ENCODE data around the gene N4BP2L2. TPM values are rescaled to one million over a fixed set of nuclear protein-coding genes. Genes with fewer than 3 reads are reported as not detected.
A peak's percentile ranks its signal among the peaks of the same experiment; 100 is the strongest.

Gene N4BP2L2
- total RNA-seq, 3 donors from 2014 or later, result 130 to 341 (median 250) TPM

- Histone ChIP-seq H3K4me3 (no peak overlapping the region), H3K9me3 (no peaks in the 10 kb centered on the region), H3K36me3 (no peaks in the 10 kb centered on the region), H3K27ac (no peak overlapping the region), H3K4me1 (no peaks in the 10 kb centered on the region), H3K27me3 (no peaks in the 10 kb centered on the region)
- no peak for TF ChIP-seq CTCF (IDR thresholded peaks at IDR 0.05)
- TF ChIP-seq POLR2AphosphoS5 (IDR thresholded peaks at IDR 0.05), result no peak
- no peak for TF ChIP-seq POLR2A (IDR thresholded peaks at IDR 0.05)
- intact Hi-C loops (cut with DNase I; ENCODE audit: low total_unique reads), result no loop called here
- no peak for DNase-seq (ENCODE audit: low spot score in 2 of 2)
Measured at GRCh38 chr13:32542221-32542620, 3.6 kb upstream of the N4BP2L2 start.

DNA sequence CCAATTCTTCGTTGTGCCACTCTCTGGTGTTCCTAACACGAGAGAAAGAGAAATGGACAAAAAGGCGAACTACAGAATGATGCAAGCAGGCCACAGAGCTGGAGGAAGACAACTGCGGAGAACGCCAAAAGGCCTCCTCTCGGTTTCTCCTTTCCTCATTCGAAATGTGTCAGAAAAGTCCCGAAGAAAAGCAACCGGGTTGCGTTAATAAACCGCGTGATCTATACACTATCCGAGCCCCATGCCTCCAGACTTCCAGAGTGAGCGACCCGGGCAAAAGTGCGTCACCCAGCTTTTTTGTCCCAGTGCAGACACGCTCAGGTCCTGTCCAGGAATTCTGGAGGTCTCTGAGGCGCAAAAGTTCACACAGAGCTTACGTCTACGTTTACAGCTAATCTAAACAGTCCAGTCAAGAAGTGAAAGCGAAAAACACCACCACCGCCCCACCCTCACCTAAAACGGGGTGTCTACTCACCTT is 413 bp downstream of the N4BP2L2 start:
- no peaks in the 10 kb centered on the region for H3K9me3 ChIP-seq
- intact Hi-C loops (cut with DNase I; ENCODE audit: low total_unique reads), result no loop called here
- H3K27me3 ChIP-seq, result no peaks in the 10 kb centered on the region
- peak; percentile 26 to 53 for DNase-seq (ENCODE audit: low spot score in 2 of 2)
- H3K36me3 ChIP-seq, result no peaks in the 10 kb centered on the region
- peak overlapping the region; percentile 83 to 89 (median 83) for H3K4me3 ChIP-seq
- TF ChIP-seq POLR2A (IDR thresholded peaks at IDR 0.05), result no peak
- no peak for TF ChIP-seq CTCF (IDR thresholded peaks at IDR 0.05)
- no peak for TF ChIP-seq POLR2AphosphoS5 (IDR thresholded peaks at IDR 0.05)
- H3K4me1 ChIP-seq, result no peaks in the 10 kb centered on the region
- H3K27ac ChIP-seq, result peak overlapping the region; percentile 95 to 99

DNA sequence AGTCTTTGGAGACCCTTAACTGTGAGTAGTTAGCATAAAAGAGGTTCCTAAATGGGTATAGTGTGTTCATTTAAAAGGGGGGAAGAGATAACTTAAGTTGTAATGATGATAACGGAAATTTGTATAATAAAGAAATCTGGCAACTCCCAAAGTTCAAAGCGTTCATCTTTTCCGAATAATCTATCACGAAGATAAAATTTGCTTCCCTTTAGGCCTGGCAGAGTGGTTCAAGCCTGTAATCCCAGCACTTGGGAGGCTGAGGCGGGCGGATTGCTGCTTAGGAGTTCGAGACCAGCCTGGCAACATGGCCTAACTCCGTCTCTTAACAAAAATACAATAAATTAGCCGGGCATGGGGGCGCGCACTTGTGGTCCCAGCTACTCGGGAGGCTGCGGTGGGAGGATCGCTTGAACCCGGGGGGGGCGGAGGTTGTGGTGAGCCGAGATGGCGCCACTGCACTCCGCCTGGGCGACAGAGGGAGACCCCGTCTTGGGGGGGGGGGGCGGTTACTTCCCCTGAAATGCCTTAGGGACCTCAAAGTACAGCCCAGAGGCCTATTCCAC is 934 bp downstream of the N4BP2L2 start:
- TF ChIP-seq POLR2AphosphoS5 (IDR thresholded peaks at IDR 0.05) (no peak), CTCF (IDR thresholded peaks at IDR 0.05) (no peak), POLR2A (IDR thresholded peaks at IDR 0.05) (no peak)
- Histone ChIP-seq H3K9me3 (no peaks in the 10 kb centered on the region), H3K36me3 (no peaks in the 10 kb centered on the region), H3K27ac (peak overlapping the region; percentile 95 to 99), H3K4me3 (peak overlapping the region; percentile 83 to 89 (median 83)), H3K27me3 (no peaks in the 10 kb centered on the region), H3K4me1 (no peaks in the 10 kb centered on the region)
- peak in 1 of 2 donors; percentile 30 for DNase-seq (ENCODE audit: low spot score in 2 of 2)
- intact Hi-C loops (cut with DNase I; ENCODE audit: low total_unique reads), result no loop called here

- no peak for DNase-seq (ENCODE audit: low spot score in 2 of 2)
- intact Hi-C loops (cut with DNase I; ENCODE audit: low total_unique reads), result no loop called here
- TF ChIP-seq CTCF (IDR thresholded peaks at IDR 0.05), result no peak
- no peak for TF ChIP-seq POLR2A (IDR thresholded peaks at IDR 0.05)
- no peak for TF ChIP-seq POLR2AphosphoS5 (IDR thresholded peaks at IDR 0.05)
- Histone ChIP-seq H3K36me3 (no peaks in the 10 kb centered on the region), H3K4me1 (no peaks in the 10 kb centered on the region), H3K9me3 (no peaks in the 10 kb centered on the region), H3K4me3 (no peak overlapping the region), H3K27ac (no peak overlapping the region), H3K27me3 (no peaks in the 10 kb centered on the region)
Measured at GRCh38 chr13:32535748-32536147, 2.8 kb downstream of the N4BP2L2 start.

DNA sequence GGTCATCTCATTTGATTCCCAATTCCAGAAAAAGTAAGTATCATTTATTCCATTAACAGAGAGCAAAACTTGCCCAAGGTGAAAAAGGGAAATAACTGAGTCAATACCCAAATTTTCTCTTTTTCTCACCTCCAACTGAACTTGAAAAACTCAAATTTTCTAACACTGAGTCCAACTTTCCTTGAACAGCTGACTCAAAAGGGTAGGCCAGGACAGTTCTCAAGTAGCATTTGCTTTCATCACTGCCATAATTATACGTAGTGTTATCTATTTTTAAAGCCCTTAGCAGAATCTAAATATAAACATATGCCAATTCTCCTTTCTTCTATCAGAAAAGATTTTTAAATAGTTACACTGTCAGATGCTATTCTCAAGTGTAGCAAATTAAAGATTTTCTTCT is 3.5 kb downstream of the N4BP2L2 start:
- Histone ChIP-seq H3K4me1 (no peaks in the 10 kb centered on the region), H3K36me3 (no peaks in the 10 kb centered on the region), H3K9me3 (no peaks in the 10 kb centered on the region), H3K27ac (no peak overlapping the region), H3K4me3 (peak overlapping the region in 1 of 3 donors; percentile 21), H3K27me3 (no peaks in the 10 kb centered on the region)
- no peak for TF ChIP-seq POLR2A (IDR thresholded peaks at IDR 0.05)
- no peak for TF ChIP-seq CTCF (IDR thresholded peaks at IDR 0.05)
- TF ChIP-seq POLR2AphosphoS5 (IDR thresholded peaks at IDR 0.05), result no peak
- intact Hi-C loops (cut with DNase I; ENCODE audit: low total_unique reads), result no loop called here
- DNase-seq (ENCODE audit: low spot score in 2 of 2), result no peak

All from breast epithelium (tissue), 4 donors.